ENCODE measurements around the gene TRAF3IP1. TPM values are rescaled to one million over a fixed set of nuclear protein-coding genes. Genes with fewer than 3 reads are reported as not detected.
A peak's percentile ranks its signal among the peaks of the same experiment; 100 is the strongest.

TRAF3IP1 gene
- total and polyA plus RNA-seq, 12 donors: 5.5 to 18.5 (median 12.4) TPM

GRCh38 chr2:238282861-238283738 lies 37.2 kb upstream of the TRAF3IP1 start:
- Histone ChIP-seq H3K36me3 (replicated peaks in 1 of 2) (no peaks in the 10 kb centered on the region), H3K27ac (no peak overlapping the region), H3K4me3 (no peak overlapping the region), H3K4me1 (replicated peaks in 1 of 2) (peaks cover 22 to 30% of the 10 kb centered on the region in 2 donors), H3K27me3 (no peaks in the 10 kb centered on the region), H3K9me3 (replicated peaks in 1 of 3) (no peaks in the 10 kb centered on the region)
- WGBS, 4 donors: 92 to 95% (median 94%) methylated on average over 15 to 17 of the region's 17 CpGs
- intact Hi-C loops (cut with DNase I): no loop called here
- DNase-seq: no peak
- no peak for TF ChIP-seq POLR2A (IDR thresholded peaks at IDR 0.05)
- no peak for TF ChIP-seq CTCF (IDR thresholded peaks at IDR 0.05)

DNA sequence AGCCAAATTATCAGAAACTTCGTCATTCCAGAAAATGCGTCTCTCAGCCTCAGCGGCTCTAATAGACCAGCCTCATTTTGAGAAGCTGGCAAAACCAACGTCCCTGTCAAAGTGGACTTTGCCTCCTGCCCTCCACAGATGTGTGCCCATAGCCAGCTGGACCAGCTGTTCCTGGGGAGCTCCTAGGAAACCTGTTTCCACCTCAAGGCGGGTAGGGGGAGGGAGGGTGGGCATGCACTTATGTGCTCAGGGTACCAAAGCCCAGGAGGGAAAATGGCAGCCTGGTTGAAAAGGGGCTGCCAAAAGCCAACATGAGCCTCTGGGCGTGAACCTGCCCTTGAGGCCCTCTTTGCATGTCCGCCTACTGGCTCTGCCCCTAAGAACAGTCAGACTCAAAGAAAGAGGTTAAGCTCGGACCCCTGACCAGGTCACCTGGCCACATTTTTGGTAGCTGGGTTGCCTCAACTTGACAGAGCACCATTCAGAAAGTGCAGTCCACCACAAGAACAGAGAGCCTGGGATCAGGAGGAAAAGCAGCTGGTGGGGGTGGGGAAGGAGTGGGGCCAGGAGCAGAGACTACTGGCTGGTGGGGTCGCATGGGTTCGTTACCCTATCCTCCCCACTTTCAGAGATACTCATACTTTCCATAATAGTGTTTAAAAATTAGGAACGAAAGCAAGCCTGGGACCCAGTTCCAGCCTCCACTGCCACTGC lies 35.4 kb upstream of the TRAF3IP1 start:
- H3K27ac ChIP-seq: peak overlapping the region in 2 of 5 donors; percentile 86 to 99
- H3K27me3 ChIP-seq: no peaks in the 10 kb centered on the region
- intact Hi-C loops (cut with DNase I): no loop called here
- WGBS, 4 donors: 88 to 93% (median 92%) methylated on average over 9 to 11 of the region's 11 CpGs
- H3K4me1 ChIP-seq (replicated peaks in 1 of 2): peaks cover 23 to 40% of the 10 kb centered on the region in 2 donors
- no peaks in the 10 kb centered on the region for H3K9me3 ChIP-seq (replicated peaks in 1 of 3)
- no peak for DNase-seq
- H3K4me3 ChIP-seq: no peak overlapping the region
- TF ChIP-seq POLR2A (IDR thresholded peaks at IDR 0.05): no peak
- no peak for TF ChIP-seq CTCF (IDR thresholded peaks at IDR 0.05)
- no peaks in the 10 kb centered on the region for H3K36me3 ChIP-seq (replicated peaks in 1 of 2)

DNA sequence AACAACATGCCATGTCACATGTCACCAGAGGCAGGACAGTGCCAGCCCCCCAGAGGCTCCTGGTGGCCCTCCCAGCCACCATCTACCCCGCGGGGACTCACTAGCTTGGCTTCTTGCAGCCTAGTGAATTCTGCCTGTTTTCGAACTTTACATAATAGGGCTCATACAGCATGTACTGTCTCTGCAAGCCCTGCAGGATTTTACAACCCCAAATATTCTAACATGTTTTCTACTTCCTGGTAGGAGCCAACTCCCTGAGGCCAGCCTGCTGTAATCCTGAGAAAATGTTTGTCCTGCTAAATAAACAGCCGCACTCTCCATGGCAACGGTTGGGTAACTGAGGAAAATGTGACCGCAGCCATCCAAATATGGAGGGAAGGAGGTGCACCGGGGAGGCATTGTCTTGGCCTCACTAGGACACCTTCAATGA lies 34.6 kb upstream of the TRAF3IP1 start:
- H3K4me1 ChIP-seq (replicated peaks in 1 of 2): peaks cover 23 to 40% of the 10 kb centered on the region in 2 donors
- H3K4me3 ChIP-seq: no peak overlapping the region
- WGBS, 4 donors: 69 to 83% (median 73%) methylated on average over 6 to 7 of the region's 7 CpGs
- H3K9me3 ChIP-seq (replicated peaks in 1 of 3): no peaks in the 10 kb centered on the region
- peak in 6 of 7 donors; percentile 38 to 90 (median 56) for DNase-seq
- no peaks in the 10 kb centered on the region for H3K36me3 ChIP-seq (replicated peaks in 1 of 2)
- H3K27me3 ChIP-seq: no peaks in the 10 kb centered on the region
- H3K27ac ChIP-seq: peak overlapping the region in 3 of 5 donors; percentile 58 to 99 (median 86)
- intact Hi-C loops (cut with DNase I): no loop called here
- TF ChIP-seq POLR2A (IDR thresholded peaks at IDR 0.05) (no peak), CTCF (IDR thresholded peaks at IDR 0.05) (no peak)

GRCh38 chr2:238286095-238286494 lies 34.2 kb upstream of the TRAF3IP1 start:
- Histone ChIP-seq H3K27me3 (no peaks in the 10 kb centered on the region), H3K4me3 (no peak overlapping the region), H3K27ac (peak overlapping the region in 4 of 5 donors; percentile 58 to 99 (median 72)), H3K9me3 (replicated peaks in 1 of 3) (no peaks in the 10 kb centered on the region), H3K36me3 (replicated peaks in 1 of 2) (no peaks in the 10 kb centered on the region), H3K4me1 (replicated peaks in 1 of 2) (peaks cover 23 to 40% of the 10 kb centered on the region in 2 donors)
- intact Hi-C loops (cut with DNase I): no loop called here
- no peak for TF ChIP-seq CTCF (IDR thresholded peaks at IDR 0.05)
- no peak for TF ChIP-seq POLR2A (IDR thresholded peaks at IDR 0.05)
- 40 to 62% (median 47%) methylated on average over 3 to 7 of the region's 7 CpGs for WGBS, 4 donors
- DNase-seq: peak in 4 of 7 donors; percentile 32 to 56 (median 39)
